Liver (tissue), 3 donors: ENCODE measurements around the gene PAX7.

ENCODE experiments used
- ATF3 ChIP-seq: IDR thresholded peaks from 2 replicates; pipeline ENCODE4 v1.6.1; 2016; ENCODE audit warnings: antibody characterized with exemption
- CTCF ChIP-seq: fragments of 150-350 bp; IDR thresholded peaks from 2 replicates; pipeline ENCODE4 v1.5.1; 2017; ENCODE audit warnings: improper control_type of control experiment, low read depth, low read length; ENCODE audit not compliant: missing input control
- EGR1 ChIP-seq, 2 donors: IDR thresholded peaks; 2 replicates each; pipeline ENCODE4 v1.6.1; 2016 to 2018; ENCODE audit warnings: antibody characterized with exemption in 2 of 2, low read depth in 2 of 2
- FOXA1 ChIP-seq: IDR thresholded peaks from 2 replicates; pipeline ENCODE4 v1.6.1; 2016; ENCODE audit warnings: antibody characterized with exemption
- GABPA ChIP-seq, 2 donors: IDR thresholded peaks in 1 of 2; conservative IDR thresholded peaks in 1 of 2; 2 replicates each; pipeline ENCODE4 v1.6.1; 2016; ENCODE audit warnings: antibody characterized with exemption in 2 of 2, mild to moderate bottlenecking in 1 of 2, moderate library complexity in 1 of 2
- JUND ChIP-seq, 2 donors: IDR thresholded peaks; 2 replicates each; pipeline ENCODE4 v1.6.1; 2016; ENCODE audit warnings: antibody characterized with exemption in 2 of 2
- MAX ChIP-seq: IDR thresholded peaks from 2 replicates; pipeline ENCODE4 v1.6.1; 2016; ENCODE audit warnings: antibody characterized with exemption
- REST ChIP-seq: IDR thresholded peaks from 2 replicates; pipeline ENCODE4 v1.6.1; 2016; ENCODE audit warnings: antibody characterized with exemption, mild to moderate bottlenecking
- RXRA ChIP-seq, 2 donors: IDR thresholded peaks; 2 replicates each; pipeline ENCODE4 v1.6.1; 2017 to 2018; ENCODE audit warnings: antibody characterized with exemption in 2 of 2, mild to moderate bottlenecking in 1 of 2
- SP1 ChIP-seq: IDR thresholded peaks from 2 replicates; pipeline ENCODE4 v1.6.1; 2018; ENCODE audit warnings: antibody characterized with exemption, mild to moderate bottlenecking
- TAF1 ChIP-seq: conservative IDR thresholded peaks from 2 replicates; pipeline ENCODE4 v1.6.1; 2016; ENCODE audit warnings: antibody characterized with exemption, mild to moderate bottlenecking
- ZBTB33 ChIP-seq: IDR thresholded peaks from 2 replicates; pipeline ENCODE4 v1.6.1; 2016; ENCODE audit warnings: antibody characterized with exemption
- donor health status: healthy.
- donor health status: healthy.

- no peak for TF ChIP-seq CTCF
- TF ChIP-seq ATF3 = no peak
- TF ChIP-seq TAF1 = no peak
- TF ChIP-seq SP1 = no peak
- TF ChIP-seq MAX = no peak
- TF ChIP-seq GABPA (IDR thresholded peaks at IDR 0.05 in 1 of 2, conservative IDR thresholded peaks at IDR 0.05 in 1 of 2) = no peak
- no peak for TF ChIP-seq JUND (IDR thresholded peaks at IDR 0.05)
- no peak for TF ChIP-seq REST
- TF ChIP-seq FOXA1 = no peak
- TF ChIP-seq ZBTB33 = no peak
- no peak for TF ChIP-seq RXRA (IDR thresholded peaks at IDR 0.05)
- no peak for TF ChIP-seq EGR1 (IDR thresholded peaks at IDR 0.05; ENCODE audit: low read depth in 2 of 2)
Measured at GRCh38 chr1:18726368-18726767, 95.7 kb downstream of the PAX7 start.
